GM18526 (cell line): Measurements from ENCODE around the gene ORMDL1.

Source experiments
- POLR2A ChIP-seq: IDR thresholded peaks from 3 replicates; pipeline ENCODE4 v1.6.1; 2011; ENCODE audit not compliant: insufficient read length; ENCODE audit errors: extremely low read depth

Gene ORMDL1

DNA sequence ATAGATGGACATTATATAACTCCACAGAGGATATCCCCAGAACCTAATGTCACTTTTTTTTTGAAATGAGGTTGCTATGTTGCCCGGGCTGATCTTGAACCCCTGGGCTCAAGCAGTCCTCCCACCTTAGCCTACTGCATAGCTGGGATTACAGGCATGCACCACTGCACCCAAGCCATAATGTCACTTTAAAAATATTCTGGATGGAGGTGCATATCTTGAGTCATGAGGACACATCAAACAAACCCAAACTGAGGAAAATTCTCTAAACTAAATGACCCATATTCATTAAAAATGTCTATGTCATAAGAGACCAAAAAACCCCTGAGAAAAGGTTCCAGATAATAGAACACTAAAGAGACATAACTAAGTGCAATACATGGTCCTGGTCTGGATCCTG lies 57.9 kb downstream of the ORMDL1 start:
- TF ChIP-seq POLR2A, result no peak

DNA sequence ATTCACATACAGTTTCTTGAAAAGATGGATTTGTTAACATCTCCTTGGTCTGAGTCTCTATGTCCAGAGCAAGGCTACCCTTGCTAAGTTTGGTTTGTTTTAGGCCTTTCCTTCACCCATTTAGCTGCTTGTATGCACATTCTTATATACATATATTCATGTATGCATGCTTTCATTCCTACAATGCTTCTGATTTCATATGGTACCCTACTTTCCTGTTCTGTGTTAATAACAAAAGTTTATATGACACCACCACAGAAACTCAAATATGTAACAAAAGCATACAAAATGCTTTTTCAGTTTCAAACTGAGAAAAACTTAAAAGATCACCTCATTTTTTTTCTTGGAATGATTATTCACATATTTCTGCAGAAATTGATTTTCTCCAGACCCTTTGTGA lies 60.9 kb downstream of the ORMDL1 start:
- no peak for TF ChIP-seq POLR2A
